Sigmoid colon (tissue), 7 donors: ENCODE measurements around the gene BTF3. TPM values are rescaled to one million over a fixed set of nuclear protein-coding genes. Genes with fewer than 3 reads are reported as not detected.
"Not testable (repeated sequence)": the region's sequence is repeated elsewhere in the genome, so short reads cannot be mapped to it uniquely, and the experiment has no call there.

ENCODE experiments used
- DNase-seq: peaks from one replicate; pipeline ENCODE4 v3.0.0-alpha.2; 2019
- H3K27ac ChIP-seq, 4 donors: fragments of 200-600 bp; sonication (generic); one replicate each; pipeline ENCODE4 v1.5.1; 2016 to 2019; ENCODE audit warnings: mild to moderate bottlenecking in 1 of 4
- H3K27me3 ChIP-seq, 3 donors: fragments of 200-600 bp; sonication (generic); one replicate each; pipeline ENCODE4 v1.5.1; 2019; ENCODE audit warnings: mild to moderate bottlenecking in 1 of 3
- H3K36me3 ChIP-seq, 4 donors: fragments of 200-600 bp; sonication (generic); one replicate each; pipeline ENCODE4 v1.5.1; 2016 to 2019
- H3K4me1 ChIP-seq, 4 donors: fragments of 200-600 bp; sonication (generic); one replicate each; pipeline ENCODE4 v1.5.1; 2017 to 2019
- H3K4me3 ChIP-seq, 4 donors: fragments of 200-600 bp; sonication (generic); one replicate each; pipeline ENCODE4 v1.5.1; 2017 to 2019; ENCODE audit warnings: mild to moderate bottlenecking in 2 of 4, moderate library complexity in 1 of 4
- H3K9me3 ChIP-seq, 4 donors: fragments of 200-600 bp in 3 of 4; sonication (generic) in 3 of 4; one replicate each; pipeline versions ENCODE4 v1.5.1 to v1.6.1; 2013 to 2019
- CTCF ChIP-seq, 4 experiments: fragments of 450-650 bp in 3 of 4; fragments of 200-600 bp in 1 of 4; IDR thresholded peaks; one replicate each; pipeline ENCODE4 v1.5.1; 2016 to 2019; ENCODE audit warnings: antibody characterized with exemption in 4 of 4, mild to moderate bottlenecking in 3 of 4, moderate library complexity in 2 of 4
- EP300 ChIP-seq, 4 donors: sonication (generic); formaldehyde crosslinking; IDR thresholded peaks; one replicate each; pipeline ENCODE4 v1.6.1; 2017; ENCODE audit warnings: antibody characterized with exemption in 4 of 4
- POLR2A ChIP-seq, 2 donors: fragments of 450-650 bp; IDR thresholded peaks; one replicate each; pipeline ENCODE4 v1.6.1; 2016; ENCODE audit warnings: antibody characterized with exemption in 2 of 2, mild to moderate bottlenecking in 2 of 2, moderate library complexity in 2 of 2
- POLR2AphosphoS5 ChIP-seq, 4 donors: sonication (generic); formaldehyde crosslinking; IDR thresholded peaks; one replicate each; pipeline ENCODE4 v1.6.1; 2017; ENCODE audit warnings: antibody characterized with exemption in 4 of 4
- WGBS, 2 donors: extraction: QIAGEN DNeasy Blood & Tissue Kit; methylation state at CpG; one replicate each; pipeline ENCODE4 v1.1.7; 2013; 5-methylcytosine and 5-hydroxymethylcytosine counted together
- intact Hi-C: fragments of 100-400 bp; cut with DNase I; formaldehyde crosslinking; loops from one replicate; pipeline ENCODE4 v1.15.1; 2023
- polyA plus RNA-seq, 3 donors: library from polyadenylated mRNA; stranded (reverse); fragments of 200-250 nt; gene quantifications; one replicate each; pipeline ENCODE4 v1.2.3, GENCODE V29; 2013
- total RNA-seq, 4 donors: library from RNA; depleted of rRNA; stranded (reverse); fragments of >200 nt; gene quantifications; one replicate each; pipeline ENCODE4 v1.1.0, GENCODE V29; 2016
- donor health status: healthy with polysubstance abuse.
- donor health status: Bipolar disorder and iron deficiency.
- donor health status: healthy.

Gene BTF3
- total and polyA plus RNA-seq, 7 donors: 490 to 1,119 (median 729) TPM

GRCh38 chr5:73507062-73507461 is 8.8 kb downstream of the BTF3 start:
- Histone ChIP-seq H3K9me3 (no peaks in the 10 kb centered on the region), H3K27me3 (no peaks in the 10 kb centered on the region), H3K36me3 (peaks cover 15 to 50% (median 29%) of the 10 kb centered on the region in 4 donors), H3K27ac (peak overlapping the region in 1 of 4 donors; percentile 65), H3K4me1 (no peaks in the 10 kb centered on the region), H3K4me3 (no peak overlapping the region)
- WGBS, 2 donors: 60 to 75% methylated on average over 2 of the region's 2 CpGs
- intact Hi-C loops: no loop called here
- TF ChIP-seq POLR2AphosphoS5 (IDR thresholded peaks at IDR 0.05) (no peak), EP300 (IDR thresholded peaks at IDR 0.05) (no peak)
- no peak for DNase-seq

- intact Hi-C loops, H3K9me3 ChIP-seq, H3K4me1 ChIP-seq, DNase-seq, H3K27me3 ChIP-seq, H3K4me3 ChIP-seq: not testable (repeated sequence)
- 98% methylated on average over 26 of the region's 26 CpGs for WGBS, 2 donors
- Histone ChIP-seq H3K27ac (peak overlapping the region in 1 of 4 donors; percentile 65), H3K36me3 (peaks cover 8 to 36% (median 18%) of the 10 kb centered on the region in 4 donors)
These were observed 10.3 kb downstream of the BTF3 start for GRCh38 chr5:73508521-73508920.

- DNase-seq: no peak
- no peak overlapping the region for H3K4me3 ChIP-seq
- WGBS, 2 donors: 24 to 76% methylated on average over 3 of the region's 3 CpGs
- TF ChIP-seq EP300 (IDR thresholded peaks at IDR 0.05) (no peak), CTCF (IDR thresholded peaks at IDR 0.05) (no peak), POLR2AphosphoS5 (IDR thresholded peaks at IDR 0.05) (no peak)
- no peaks in the 10 kb centered on the region for H3K27me3 ChIP-seq
- no peak overlapping the region for H3K27ac ChIP-seq
- intact Hi-C loops: no loop called here
- H3K4me1 ChIP-seq: no peaks in the 10 kb centered on the region
- no peaks in the 10 kb centered on the region for H3K36me3 ChIP-seq
- H3K9me3 ChIP-seq: no peaks in the 10 kb centered on the region
These were observed 15.8 kb downstream of the BTF3 start for GRCh38 chr5:73513996-73514395.

- WGBS, 2 donors: 25 to 71% methylated on average over 2 of the region's 2 CpGs
- DNase-seq: no peak
- intact Hi-C loops: no loop called here
- TF ChIP-seq EP300 (IDR thresholded peaks at IDR 0.05): no peak
- TF ChIP-seq CTCF (IDR thresholded peaks at IDR 0.05): no peak
- no peak for TF ChIP-seq POLR2AphosphoS5 (IDR thresholded peaks at IDR 0.05)
- TF ChIP-seq POLR2A (IDR thresholded peaks at IDR 0.05): no peak
- H3K9me3 ChIP-seq: no peaks in the 10 kb centered on the region
- H3K4me3 ChIP-seq: no peak overlapping the region
- no peaks in the 10 kb centered on the region for H3K27me3 ChIP-seq
- no peaks in the 10 kb centered on the region for H3K36me3 ChIP-seq
- no peak overlapping the region for H3K27ac ChIP-seq
- H3K4me1 ChIP-seq: no peaks in the 10 kb centered on the region
These were observed 16.2 kb downstream of the BTF3 start for GRCh38 chr5:73514418-73514817.

- intact Hi-C loops: no loop called here
- 6 to 45% methylated on average over 4 of the region's 4 CpGs for WGBS, 2 donors
- no peaks in the 10 kb centered on the region for H3K27me3 ChIP-seq
- no peaks in the 10 kb centered on the region for H3K36me3 ChIP-seq
- no peaks in the 10 kb centered on the region for H3K9me3 ChIP-seq
- H3K4me1 ChIP-seq: no peaks in the 10 kb centered on the region
- H3K4me3 ChIP-seq: no peak overlapping the region
- no peak for DNase-seq
- H3K27ac ChIP-seq: no peak overlapping the region
- TF ChIP-seq POLR2AphosphoS5 (IDR thresholded peaks at IDR 0.05): no peak
- no peak for TF ChIP-seq EP300 (IDR thresholded peaks at IDR 0.05)
- no peak for TF ChIP-seq CTCF (IDR thresholded peaks at IDR 0.05)
- no peak for TF ChIP-seq POLR2A (IDR thresholded peaks at IDR 0.05)
These were observed 17.0 kb downstream of the BTF3 start for GRCh38 chr5:73515232-73515631.

- Histone ChIP-seq H3K36me3 (no peaks in the 10 kb centered on the region), H3K27ac (no peak overlapping the region), H3K4me1 (no peaks in the 10 kb centered on the region), H3K27me3 (no peaks in the 10 kb centered on the region), H3K4me3 (no peak overlapping the region), H3K9me3 (no peaks in the 10 kb centered on the region)
- WGBS, 2 donors: 9 to 21% methylated on average over 16 of the region's 16 CpGs
- no peak for TF ChIP-seq POLR2A (IDR thresholded peaks at IDR 0.05)
- no peak for TF ChIP-seq POLR2AphosphoS5 (IDR thresholded peaks at IDR 0.05)
- no peak for TF ChIP-seq EP300 (IDR thresholded peaks at IDR 0.05)
- TF ChIP-seq CTCF (IDR thresholded peaks at IDR 0.05): peak; percentile 35 to 68 (median 52)
- intact Hi-C loops: loop anchor here (1.0 kb wide), 1 partner anchor 18 kb away; no protein-coding TSS in a partner anchor
- DNase-seq: no peak
These were observed 21.5 kb downstream of the BTF3 start for GRCh38 chr5:73519531-73520283.
